Activated T-cell treated with anti-CD3 and anti-CD28 coated beads for 24 hours (primary cell): ENCODE measurements around the gene QPCTL.
A peak's percentile ranks its signal among the peaks of the same experiment; 100 is the strongest.

ENCODE experiments used
- DNase-seq: peaks from one replicate; pipeline ENCODE4 v3.0.0-alpha.2; 2020; ENCODE audit warnings: low read depth

The QPCTL gene

GRCh38 chr19:45692187-45693105 is at the start of gene QPCTL:
Gene QPCTL (plus strand): TSS chr19:45692666. CDS start chr19:45692704, 38 bp downstream.
- peak; percentile 96 for DNase-seq

GRCh38 chr19:45643024-45643926 is 49.2 kb upstream of the QPCTL start:
- DNase-seq: peak; percentile 91

- DNase-seq: no peak
Measured at GRCh38 chr19:45643927-45644771, 48.3 kb upstream of the QPCTL start.

GRCh38 chr19:45645068-45645630 is 47.3 kb upstream of the QPCTL start:
- DNase-seq: no peak

GRCh38 chr19:45645631-45646344 is 46.7 kb upstream of the QPCTL start:
- DNase-seq: peak; percentile 70

- DNase-seq: no peak
Measured at GRCh38 chr19:45646345-45646698, 46.1 kb upstream of the QPCTL start.

- DNase-seq: no peak
Measured at GRCh38 chr19:45650722-45651121, 41.7 kb upstream of the QPCTL start.

- DNase-seq: no peak
Measured at GRCh38 chr19:45653634-45654033, 38.8 kb upstream of the QPCTL start.

- no peak for DNase-seq
Measured at GRCh38 chr19:45655073-45655472, 37.4 kb upstream of the QPCTL start.

GRCh38 chr19:45657520-45658167 is 34.8 kb upstream of the QPCTL start:
- no peak for DNase-seq

GRCh38 chr19:45659096-45659729 is 33.3 kb upstream of the QPCTL start:
- DNase-seq: no peak

- DNase-seq: no peak
Measured at GRCh38 chr19:45660636-45661035, 31.8 kb upstream of the QPCTL start.

GRCh38 chr19:45663800-45664199 is 28.7 kb upstream of the QPCTL start:
- DNase-seq: no peak

- DNase-seq: no peak
Measured at GRCh38 chr19:45664575-45664974, 27.9 kb upstream of the QPCTL start.

- DNase-seq: peak; percentile 62
Measured at GRCh38 chr19:45667620-45668341, 24.7 kb upstream of the QPCTL start, which contains the start of gene GIPR. Gene GIPR (plus strand): TSS chr19:45668221. CDS start chr19:45669521, 1,300 bp downstream.

GRCh38 chr19:45668342-45668871 is 24.1 kb upstream of the QPCTL start:
- DNase-seq: no peak

GRCh38 chr19:45670670-45671453 is 21.6 kb upstream of the QPCTL start:
- no peak for DNase-seq

GRCh38 chr19:45674946-45675345 is 17.5 kb upstream of the QPCTL start:
- no peak for DNase-seq
